Thoracic aorta (tissue), 2 donors: ENCODE data around the gene CEP112. TPM values are rescaled to one million over a fixed set of nuclear protein-coding genes. Genes with fewer than 3 reads are reported as not detected.

Experiments used
- ATAC-seq: fragments of 150-250 bp; one replicate; pipeline ENCODE4 v1.8.0; 2017; ENCODE audit warnings: low read depth; ENCODE audit not compliant: insufficient number of reproducible peaks, low FRiP score
- DNase-seq: peaks from one replicate; pipeline ENCODE4 v3.0.0-alpha.2; 2020; ENCODE audit warnings: low spot score
- H3K27ac ChIP-seq, 2 donors: fragments of 200-600 bp; sonication (generic); 1 replicate in 1 of 2; 2 replicates in 1 of 2; pipeline ENCODE4 v1.5.1; 2016; ENCODE audit warnings: mild to moderate bottlenecking in 2 of 2, moderate library complexity in 2 of 2
- H3K27me3 ChIP-seq: fragments of 200-600 bp; sonication (generic); replicated peaks from 2 replicates; pipeline ENCODE4 v1.6.0; 2016; ENCODE audit warnings: mild to moderate bottlenecking; ENCODE audit not compliant: insufficient read depth
- H3K36me3 ChIP-seq: fragments of 200-600 bp; sonication (generic); one replicate; pipeline ENCODE4 v1.5.1; 2016
- H3K4me1 ChIP-seq, 2 donors: fragments of 200-600 bp; sonication (generic); 1 replicate in 1 of 2; 2 replicates in 1 of 2; pipeline versions ENCODE4 v1.5.1 to v1.6.0; 2016; ENCODE audit warnings: low read depth in 2 of 2, mild to moderate bottlenecking in 1 of 2; ENCODE audit not compliant: control insufficient read depth in 1 of 2
- H3K4me3 ChIP-seq: fragments of 200-600 bp; sonication (generic); 2 replicates; pipeline ENCODE4 v1.5.1; 2016; ENCODE audit warnings: mild to moderate bottlenecking
- H3K9me3 ChIP-seq: fragments of 200-600 bp; sonication (generic); 2 replicates; pipeline ENCODE4 v1.5.1; 2016
- total RNA-seq, 2 donors: library from RNA; depleted of rRNA; stranded (reverse); fragments of >200 nt; gene quantifications; one replicate each; pipeline versions ENCODE4 v1.1.0 to v1.2.3, GENCODE V29; 2016
- TF ChIP-seq, protein P1 (sequence below): fragments of 200-600 bp; sonication (generic); IDR thresholded peaks from one replicate; pipeline ENCODE4 v1.5.1; 2019; ENCODE audit warnings: antibody characterized with exemption

The CEP112 gene
- total RNA-seq, 2 donors from 2014 or later = 13.4 to 19.0 TPM

DNA sequence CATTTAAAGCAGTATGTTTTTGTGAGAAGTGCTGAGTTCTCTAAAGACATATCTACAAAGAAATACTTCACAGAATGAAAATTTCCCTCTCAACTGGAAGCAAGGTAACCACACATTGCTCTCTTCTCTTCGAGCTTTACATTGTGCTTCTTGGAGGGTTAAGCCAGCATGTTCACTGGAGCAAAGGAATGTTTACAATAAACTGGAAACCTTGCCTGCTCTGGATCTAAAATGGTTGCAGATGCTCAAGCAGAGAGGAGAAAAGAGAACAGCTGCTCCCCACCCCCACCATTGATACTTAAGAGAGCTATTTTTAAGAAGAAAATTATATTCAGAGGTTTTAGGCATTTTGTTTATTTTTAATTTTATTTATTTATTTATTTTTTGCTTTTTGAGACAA is 213.1 kb downstream of the CEP112 start:
- TF ChIP-seq, protein P1, sequence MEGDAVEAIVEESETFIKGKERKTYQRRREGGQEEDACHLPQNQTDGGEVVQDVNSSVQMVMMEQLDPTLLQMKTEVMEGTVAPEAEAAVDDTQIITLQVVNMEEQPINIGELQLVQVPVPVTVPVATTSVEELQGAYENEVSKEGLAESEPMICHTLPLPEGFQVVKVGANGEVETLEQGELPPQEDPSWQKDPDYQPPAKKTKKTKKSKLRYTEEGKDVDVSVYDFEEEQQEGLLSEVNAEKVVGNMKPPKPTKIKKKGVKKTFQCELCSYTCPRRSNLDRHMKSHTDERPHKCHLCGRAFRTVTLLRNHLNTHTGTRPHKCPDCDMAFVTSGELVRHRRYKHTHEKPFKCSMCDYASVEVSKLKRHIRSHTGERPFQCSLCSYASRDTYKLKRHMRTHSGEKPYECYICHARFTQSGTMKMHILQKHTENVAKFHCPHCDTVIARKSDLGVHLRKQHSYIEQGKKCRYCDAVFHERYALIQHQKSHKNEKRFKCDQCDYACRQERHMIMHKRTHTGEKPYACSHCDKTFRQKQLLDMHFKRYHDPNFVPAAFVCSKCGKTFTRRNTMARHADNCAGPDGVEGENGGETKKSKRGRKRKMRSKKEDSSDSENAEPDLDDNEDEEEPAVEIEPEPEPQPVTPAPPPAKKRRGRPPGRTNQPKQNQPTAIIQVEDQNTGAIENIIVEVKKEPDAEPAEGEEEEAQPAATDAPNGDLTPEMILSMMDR = no peak
- Histone ChIP-seq H3K9me3 (no peaks in the 10 kb centered on the region), H3K4me1 (peaks cover 0 to 5% of the 10 kb centered on the region in 2 donors), H3K27me3 (no peaks in the 10 kb centered on the region), H3K4me3 (no peak overlapping the region), H3K36me3 (no peaks in the 10 kb centered on the region), H3K27ac (no peak overlapping the region)
- ATAC-seq = no peak
- DNase-seq = no peak

DNA sequence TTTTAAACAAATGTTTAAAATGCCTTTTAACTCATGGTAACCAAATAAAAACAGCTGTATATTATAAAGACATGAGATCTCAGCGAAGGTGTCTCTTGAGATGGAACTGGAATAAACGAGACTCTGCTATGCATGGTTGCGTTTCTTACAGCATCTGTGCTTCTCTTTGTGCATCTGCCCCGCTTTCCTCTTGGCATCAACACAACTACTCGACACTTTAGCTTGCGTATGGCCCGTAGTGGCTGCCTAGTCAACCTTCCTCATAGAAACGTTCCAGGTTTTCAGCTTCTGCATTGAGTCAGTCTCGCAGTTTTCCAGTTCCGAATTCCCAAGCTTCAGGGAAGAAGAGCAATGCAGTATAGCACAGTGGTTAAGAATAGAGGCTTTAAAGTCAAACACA is 214.9 kb downstream of the CEP112 start:
- Histone ChIP-seq H3K4me3 (no peak overlapping the region), H3K4me1 (no peaks in the 10 kb centered on the region), H3K36me3 (no peaks in the 10 kb centered on the region), H3K9me3 (no peaks in the 10 kb centered on the region), H3K27ac (no peak overlapping the region), H3K27me3 (no peaks in the 10 kb centered on the region)
- ATAC-seq = no peak
- DNase-seq = no peak
- TF ChIP-seq, protein P1 = no peak

DNA sequence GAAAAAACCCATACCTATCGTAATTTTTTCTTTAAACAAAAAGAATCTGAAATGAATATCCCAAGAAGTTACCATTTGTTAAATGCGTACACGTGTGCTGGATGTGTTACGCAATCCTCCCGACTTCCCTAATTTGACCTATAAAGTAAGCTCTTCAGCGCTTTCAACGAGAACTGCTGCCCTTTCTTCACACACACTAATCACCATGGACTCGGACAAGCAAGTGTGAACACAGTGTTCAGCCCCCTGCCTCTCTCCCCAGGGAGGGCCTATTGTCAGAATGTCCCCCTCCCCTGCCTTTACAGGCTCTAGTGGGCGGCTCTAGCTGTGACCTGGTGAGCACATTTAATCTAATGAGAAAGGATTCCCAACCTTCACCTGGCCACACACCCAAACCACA is 216.1 kb downstream of the CEP112 start:
- Histone ChIP-seq H3K9me3 (no peaks in the 10 kb centered on the region), H3K4me3 (no peak overlapping the region), H3K4me1 (no peaks in the 10 kb centered on the region), H3K27me3 (no peaks in the 10 kb centered on the region), H3K36me3 (no peaks in the 10 kb centered on the region), H3K27ac (no peak overlapping the region)
- no peak for ATAC-seq
- DNase-seq = no peak
- TF ChIP-seq, protein P1 = no peak

DNA sequence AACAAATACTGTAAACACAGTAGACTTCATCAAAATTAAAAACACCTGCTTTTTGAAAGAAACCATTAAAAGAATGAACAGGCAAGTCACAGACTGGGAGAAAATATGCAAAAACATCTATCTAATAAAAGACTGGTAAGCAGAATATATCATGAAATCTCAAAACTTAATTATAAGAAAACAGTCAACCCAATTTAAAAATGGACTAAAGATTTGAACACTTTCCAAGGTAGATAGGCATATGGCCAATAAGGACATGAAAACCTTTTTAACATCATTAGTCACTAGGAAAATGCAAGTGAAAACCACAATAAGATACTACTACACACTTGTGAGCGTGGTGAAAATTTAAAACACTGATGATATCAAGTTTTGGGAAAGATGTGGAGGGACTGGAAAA is 218.7 kb downstream of the CEP112 start:
- TF ChIP-seq, protein P1 = no peak
- Histone ChIP-seq H3K4me3 (no peak overlapping the region), H3K9me3 (no peaks in the 10 kb centered on the region), H3K27me3 (no peaks in the 10 kb centered on the region), H3K27ac (no peak overlapping the region), H3K4me1 (no peaks in the 10 kb centered on the region), H3K36me3 (no peaks in the 10 kb centered on the region)
- ATAC-seq (no peak), DNase-seq (no peak)

DNA sequence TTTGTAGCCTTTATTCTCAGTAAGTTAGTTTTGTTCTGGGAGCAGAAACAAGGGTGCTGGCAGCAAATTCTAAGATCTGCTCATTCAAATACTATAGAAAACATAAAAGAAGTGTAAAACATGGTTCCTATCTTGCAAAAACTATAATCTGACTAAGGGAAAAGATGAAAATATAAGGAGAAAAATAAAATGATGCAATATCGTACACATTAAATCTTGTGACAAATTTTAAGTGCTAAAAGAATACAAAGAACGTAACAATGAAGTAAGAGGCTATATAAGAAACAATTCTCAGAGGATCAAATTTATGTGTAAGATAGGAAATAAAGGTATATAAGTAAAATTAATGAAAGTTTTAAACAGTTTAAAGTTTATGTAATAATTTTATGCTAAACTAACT is 224.6 kb downstream of the CEP112 start:
- Histone ChIP-seq H3K36me3 (no peaks in the 10 kb centered on the region), H3K27me3 (no peaks in the 10 kb centered on the region), H3K4me3 (no peak overlapping the region), H3K4me1 (no peaks in the 10 kb centered on the region), H3K27ac (no peak overlapping the region), H3K9me3 (no peaks in the 10 kb centered on the region)
- no peak for DNase-seq
- TF ChIP-seq, protein P1 = no peak
- no peak for ATAC-seq
